ENCODE data around the gene CCDC183.

CCDC183 gene

DNA sequence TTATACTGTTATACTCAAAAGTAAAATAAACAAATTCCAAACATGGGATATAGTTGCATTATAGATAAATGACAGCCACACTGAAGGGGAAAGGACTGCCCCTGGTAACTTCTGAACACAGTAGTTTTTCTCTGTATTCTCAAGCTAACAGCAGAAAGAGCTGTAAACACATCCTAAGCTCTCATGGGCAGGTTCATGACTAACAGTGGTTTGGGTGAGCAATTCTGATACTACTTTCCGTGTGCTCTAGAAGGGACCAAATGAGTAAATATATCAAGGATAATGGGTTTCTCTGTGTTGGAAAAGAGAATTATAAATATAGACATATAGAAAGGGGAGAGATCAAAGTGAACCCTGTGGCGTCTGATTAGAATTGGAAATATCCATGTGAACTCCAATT lies 45.6 kb upstream of the CCDC183 start:
- Histone ChIP-seq H3K36me3 (ENCODE audit: control insufficient read depth, insufficient read depth, low read length) (no peaks in the 10 kb centered on the region), H3K4me3 (replicated peaks; ENCODE audit: low read depth, low read length) (no peak overlapping the region), H3K27me3 (replicated peaks; ENCODE audit: control insufficient read depth, insufficient read depth, low read length) (no peaks in the 10 kb centered on the region; the same call in 1 of the 2 replicates)
- TF ChIP-seq, protein P1, sequence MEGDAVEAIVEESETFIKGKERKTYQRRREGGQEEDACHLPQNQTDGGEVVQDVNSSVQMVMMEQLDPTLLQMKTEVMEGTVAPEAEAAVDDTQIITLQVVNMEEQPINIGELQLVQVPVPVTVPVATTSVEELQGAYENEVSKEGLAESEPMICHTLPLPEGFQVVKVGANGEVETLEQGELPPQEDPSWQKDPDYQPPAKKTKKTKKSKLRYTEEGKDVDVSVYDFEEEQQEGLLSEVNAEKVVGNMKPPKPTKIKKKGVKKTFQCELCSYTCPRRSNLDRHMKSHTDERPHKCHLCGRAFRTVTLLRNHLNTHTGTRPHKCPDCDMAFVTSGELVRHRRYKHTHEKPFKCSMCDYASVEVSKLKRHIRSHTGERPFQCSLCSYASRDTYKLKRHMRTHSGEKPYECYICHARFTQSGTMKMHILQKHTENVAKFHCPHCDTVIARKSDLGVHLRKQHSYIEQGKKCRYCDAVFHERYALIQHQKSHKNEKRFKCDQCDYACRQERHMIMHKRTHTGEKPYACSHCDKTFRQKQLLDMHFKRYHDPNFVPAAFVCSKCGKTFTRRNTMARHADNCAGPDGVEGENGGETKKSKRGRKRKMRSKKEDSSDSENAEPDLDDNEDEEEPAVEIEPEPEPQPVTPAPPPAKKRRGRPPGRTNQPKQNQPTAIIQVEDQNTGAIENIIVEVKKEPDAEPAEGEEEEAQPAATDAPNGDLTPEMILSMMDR (IDR thresholded peaks at IDR 0.05; ENCODE audit: insufficient read depth, low read length, poor library complexity, severe bottlenecking) = no peak
- DNase-seq (ENCODE audit: extremely low read depth, insufficient read length) = no peak

DNA sequence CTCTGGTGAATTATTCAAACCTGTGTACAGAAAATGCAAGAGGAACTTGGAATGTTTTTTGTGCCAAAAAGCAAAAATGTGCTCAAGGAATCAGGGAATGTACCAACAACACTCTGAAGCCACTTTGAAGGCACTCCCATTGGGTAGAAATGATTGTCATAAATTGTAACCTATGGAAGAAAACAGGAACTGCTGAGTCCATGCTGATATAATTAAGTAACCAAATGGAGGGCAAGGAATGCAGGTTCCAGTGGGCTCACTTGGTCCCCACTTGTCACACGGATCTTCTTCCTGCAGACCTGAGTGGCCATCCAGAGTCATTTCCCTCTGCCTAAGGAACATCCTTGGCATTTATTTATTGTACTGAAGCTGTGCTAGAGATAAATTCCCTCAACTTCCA lies 44.9 kb upstream of the CCDC183 start:
- no peak overlapping the region for H3K4me3 ChIP-seq (replicated peaks; ENCODE audit: low read depth, low read length)
- no peak for DNase-seq (ENCODE audit: extremely low read depth, insufficient read length)
- H3K36me3 ChIP-seq (ENCODE audit: control insufficient read depth, insufficient read depth, low read length) = no peaks in the 10 kb centered on the region
- TF ChIP-seq, protein P1 (IDR thresholded peaks at IDR 0.05; ENCODE audit: insufficient read depth, low read length, poor library complexity, severe bottlenecking) = no peak
- H3K27me3 ChIP-seq (replicated peaks; ENCODE audit: control insufficient read depth, insufficient read depth, low read length) = no peaks in the 10 kb centered on the region; the same call in 1 of the 2 replicates

DNA sequence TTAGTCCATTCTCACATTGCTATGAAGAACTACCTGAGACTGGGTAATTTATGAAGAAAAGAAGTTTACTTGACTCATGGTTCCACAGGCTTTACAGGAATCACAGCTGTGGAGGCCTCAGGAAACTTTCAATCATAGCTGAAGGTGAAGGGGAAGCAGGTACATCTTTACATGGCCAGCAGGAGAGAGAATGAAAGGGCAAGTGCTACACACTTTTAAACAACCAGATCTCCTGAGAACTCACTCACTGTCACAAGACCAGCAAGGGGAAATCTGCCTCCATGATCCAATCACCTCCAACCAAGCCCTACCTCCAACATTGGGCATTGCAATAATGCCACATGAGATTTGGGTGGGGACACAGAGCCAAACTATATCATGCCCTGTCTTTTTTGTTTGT lies 44.3 kb upstream of the CCDC183 start:
- TF ChIP-seq, protein P1 (IDR thresholded peaks at IDR 0.05; ENCODE audit: insufficient read depth, low read length, poor library complexity, severe bottlenecking) = no peak

DNA sequence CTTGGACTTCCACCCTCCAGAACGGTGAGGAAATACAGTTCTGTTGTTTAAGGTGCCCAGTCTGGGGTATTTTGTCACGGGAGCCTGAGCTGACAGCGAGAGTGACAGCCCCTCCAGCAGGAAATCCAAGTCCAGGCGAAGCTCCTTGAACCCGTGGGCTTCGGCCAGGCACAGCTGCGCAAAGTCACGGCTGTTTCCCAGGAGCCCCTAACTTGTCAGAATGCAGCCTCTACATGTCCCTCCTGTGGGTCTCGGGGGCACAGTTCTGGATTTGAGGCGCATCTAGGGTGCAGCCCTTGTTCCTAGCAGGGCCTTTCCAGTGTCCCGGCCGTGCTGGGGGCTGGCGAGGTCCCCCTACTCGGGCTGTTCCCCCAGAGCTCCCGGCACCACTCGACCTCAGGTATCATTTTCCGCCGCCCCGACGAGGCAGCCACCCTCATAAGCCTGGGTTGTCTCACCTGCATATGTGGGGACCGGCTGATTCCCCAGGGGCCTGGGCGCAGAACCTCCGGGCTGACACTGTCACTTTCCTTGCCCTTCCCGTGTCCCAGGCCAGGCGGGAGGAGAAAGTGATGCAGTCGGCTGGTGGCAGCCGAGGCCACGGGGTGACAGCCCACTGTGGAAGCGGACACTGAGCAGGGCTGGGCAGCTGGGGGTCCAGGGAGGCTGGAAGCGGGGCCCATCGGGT lies 42.6 kb upstream of the CCDC183 start:
- H3K4me3 ChIP-seq (replicated peaks; ENCODE audit: low read depth, low read length) = no peak overlapping the region
- H3K27me3 ChIP-seq (replicated peaks; ENCODE audit: control insufficient read depth, insufficient read depth, low read length) = no peaks in the 10 kb centered on the region
- DNase-seq (ENCODE audit: extremely low read depth, insufficient read length) = no peak
- TF ChIP-seq, protein P1 (IDR thresholded peaks at IDR 0.05; ENCODE audit: insufficient read depth, low read length, poor library complexity, severe bottlenecking) = no peak
- no peaks in the 10 kb centered on the region for H3K36me3 ChIP-seq (ENCODE audit: control insufficient read depth, insufficient read depth, low read length)

More for the DNA sequence above, 44.3 kb upstream of the CCDC183 start:
- no peaks in the 10 kb centered on the region for H3K36me3 ChIP-seq (ENCODE audit: control insufficient read depth, insufficient read depth, low read length)
- no peak overlapping the region for H3K4me3 ChIP-seq (replicated peaks; ENCODE audit: low read depth, low read length)
- no peaks in the 10 kb centered on the region; the same call in 1 of the 2 replicates for H3K27me3 ChIP-seq (replicated peaks; ENCODE audit: control insufficient read depth, insufficient read depth, low read length)
- DNase-seq (ENCODE audit: extremely low read depth, insufficient read length) = no peak

DNA sequence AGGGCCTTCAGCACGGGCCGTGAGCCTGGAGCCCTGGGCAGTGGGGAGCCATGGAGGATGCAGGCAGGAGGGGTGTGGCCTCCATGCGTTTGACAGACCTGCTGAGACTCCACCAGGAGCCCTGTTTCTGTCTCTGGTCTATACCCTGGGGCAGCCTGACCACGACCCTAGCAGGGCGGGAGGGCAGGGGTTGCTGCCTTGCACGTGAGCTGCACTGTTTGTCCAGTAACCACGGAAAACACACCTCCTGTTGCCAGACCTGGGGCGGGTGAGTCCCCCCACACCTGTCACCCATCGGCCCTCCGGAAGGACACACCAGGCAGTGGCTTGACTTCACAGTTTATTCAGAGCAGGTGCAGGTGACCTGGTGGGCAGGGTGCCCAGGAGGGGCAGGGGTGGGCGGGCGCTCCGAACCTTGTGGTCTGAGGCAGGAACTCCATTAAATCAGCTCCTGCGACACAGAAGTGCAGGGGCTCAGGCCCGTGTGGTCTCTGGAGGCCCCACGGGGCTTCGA lies 42.0 kb upstream of the CCDC183 start:
- no peak for DNase-seq (ENCODE audit: extremely low read depth, insufficient read length)
- Histone ChIP-seq H3K36me3 (ENCODE audit: control insufficient read depth, insufficient read depth, low read length) (no peaks in the 10 kb centered on the region), H3K4me3 (replicated peaks; ENCODE audit: low read depth, low read length) (no peak overlapping the region), H3K27me3 (replicated peaks; ENCODE audit: control insufficient read depth, insufficient read depth, low read length) (no peaks in the 10 kb centered on the region)
- TF ChIP-seq, protein P1 (IDR thresholded peaks at IDR 0.05; ENCODE audit: insufficient read depth, low read length, poor library complexity, severe bottlenecking) = no peak

Data from GM06990 (cell line).